PC-9 (cell line): ENCODE data around the gene FIGN. TPM values are rescaled to one million over a fixed set of nuclear protein-coding genes. Genes with fewer than 3 reads are reported as not detected.

ENCODE experiments used
- BruUV-seq: library from RNA; stranded (reverse); fragments of 400-500 nt; replicated peaks from 2 replicates; lab custom pipeline; 2021; lab: Mats Ljungman, UMichigan
- CTCF ChIA-PET: fragments of 300-600 bp; sonication (Branson Sonifier 250); formaldehyde crosslinking; loops from one replicate; lab custom pipeline; 2022; ENCODE audit warnings: antibody characterized with exemption; lab: Charles Lee
- POLR2A ChIA-PET: fragments of 300-600 bp; sonication (Branson Sonifier 250); formaldehyde crosslinking; loops from one replicate; lab custom pipeline; 2022; ENCODE audit warnings: antibody characterized with exemption; ENCODE audit not compliant: unreplicated experiment; lab: Charles Lee
- DNase-seq, 2 experiments: peaks; one replicate each; pipeline versions ENCODE4 v3.0.0 to v3.0.0-alpha.2; 2015 to 2022; ENCODE audit warnings: mixed read lengths in 1 of 2
- H2AFZ ChIP-seq: fragments of 200-600 bp; sonication (generic); 2 replicates; pipeline ENCODE4 v1.8.1; 2017; ENCODE audit warnings: antibody characterized with exemption
- H3F3A ChIP-seq: fragments of 200-600 bp; sonication (generic); 2 replicates; pipeline ENCODE4 v1.8.1; 2017; ENCODE audit warnings: antibody characterized with exemption, mild to moderate bottlenecking, low read depth; ENCODE audit not compliant: insufficient read depth
- H3K27ac ChIP-seq: fragments of 200-600 bp; sonication (generic); 2 replicates; pipeline ENCODE4 v1.6.1; 2016; ENCODE audit warnings: mixed run types
- H3K27me3 ChIP-seq: fragments of 200-600 bp; sonication (generic); 2 replicates; pipeline ENCODE4 v1.6.1; 2016; ENCODE audit warnings: low read depth, mixed run types; ENCODE audit not compliant: insufficient read depth
- H3K36me3 ChIP-seq: fragments of 200-600 bp; sonication (generic); 2 replicates; pipeline ENCODE4 v1.6.1; 2016; ENCODE audit warnings: low read depth, mixed run types
- H3K4me1 ChIP-seq: fragments of 200-600 bp; sonication (generic); replicated peaks from 2 replicates; pipeline ENCODE4 v1.6.1; 2016; ENCODE audit warnings: mixed run types; ENCODE audit not compliant: insufficient read depth
- H3K4me2 ChIP-seq: fragments of 200-600 bp; sonication (generic); 2 replicates; pipeline ENCODE4 v1.6.1; 2017; ENCODE audit warnings: mixed run types
- H3K4me3 ChIP-seq: fragments of 200-600 bp; sonication (generic); 2 replicates; pipeline ENCODE4 v1.6.1; 2016; ENCODE audit warnings: mixed run types
- H3K79me2 ChIP-seq: fragments of 200-600 bp; sonication (generic); 2 replicates; pipeline ENCODE4 v1.6.1; 2017; ENCODE audit warnings: low read depth, mixed run types
- H3K9me2 ChIP-seq: fragments of 200-600 bp; sonication (generic); 2 replicates; pipeline ENCODE4 v1.8.1; 2017; ENCODE audit warnings: mild to moderate bottlenecking; ENCODE audit not compliant: insufficient read depth
- H3K9me3 ChIP-seq: fragments of 200-600 bp; sonication (generic); 2 replicates; pipeline ENCODE4 v1.8.1; 2016; ENCODE audit warnings: low read depth; ENCODE audit not compliant: insufficient read depth
- H4K20me1 ChIP-seq: fragments of 200-600 bp; sonication (generic); 2 replicates; pipeline ENCODE4 v1.8.1; 2017; ENCODE audit not compliant: insufficient read depth
- EZH2 ChIP-seq: fragments of 200-600 bp; sonication (generic); IDR thresholded peaks from 2 replicates; pipeline ENCODE4 v1.8.0; 2017; ENCODE audit warnings: antibody characterized with exemption, low read depth
- intact Hi-C: fragments of 100-400 bp; cut with micrococcal nuclease; formaldehyde crosslinking; loops from one replicate; pipeline ENCODE4 v1.10.0; 2022; ENCODE audit not compliant: unreplicated experiment
- total RNA-seq: library from RNA; stranded (reverse); gene quantifications from 2 replicates; pipeline ENCODE4 v1.2.3, GENCODE V29; 2021
- TF ChIP-seq, protein P1 (sequence below): fragments of 200-600 bp; sonication (generic); conservative IDR thresholded peaks from 2 replicates; pipeline ENCODE4 v1.6.1; 2017; ENCODE audit warnings: mixed run types, antibody characterized with exemption, mild to moderate bottlenecking, moderate library complexity

Gene FIGN
- total RNA-seq, 1 experiment from 2014 or later = 7.4 TPM

DNA sequence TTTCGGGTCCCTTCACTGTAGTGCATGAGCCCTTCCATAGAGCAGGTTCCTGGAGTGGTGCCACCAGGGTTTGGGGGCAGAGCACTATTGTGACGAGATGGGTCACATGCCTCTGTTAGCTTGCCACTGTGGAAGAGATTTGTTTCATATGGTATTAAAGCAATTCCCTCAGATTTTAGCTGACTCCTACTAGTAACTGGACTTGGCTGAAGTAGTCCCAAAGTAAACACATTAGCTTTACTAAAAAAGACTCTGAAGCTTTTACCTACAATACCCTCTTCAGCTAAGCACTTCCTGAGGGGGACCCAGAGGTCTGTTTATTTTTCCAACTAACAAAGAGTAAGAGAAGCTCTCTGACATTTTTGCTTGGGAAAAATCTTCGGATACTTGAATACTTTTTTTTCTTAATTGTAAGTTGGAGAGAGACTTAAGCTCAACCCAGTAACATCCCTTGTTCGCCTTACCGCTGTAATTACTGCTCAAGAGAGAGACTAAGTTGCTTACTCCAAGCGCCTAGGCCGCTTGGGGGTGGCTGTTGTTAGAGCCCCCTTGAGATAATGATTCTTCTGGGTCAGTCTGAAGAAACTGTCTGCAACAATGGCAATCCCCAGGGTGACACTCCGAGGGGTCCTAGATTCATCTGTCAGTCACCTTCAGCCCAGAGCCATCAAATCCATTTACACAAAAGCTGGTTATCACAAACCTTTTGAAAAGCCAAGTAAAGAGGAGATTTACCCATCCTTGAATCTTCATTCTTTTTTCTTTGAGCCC lies 177.4 kb downstream of the FIGN start:
- Histone ChIP-seq H4K20me1 (no peaks in the 10 kb centered on the region), H3K36me3 (no peaks in the 10 kb centered on the region), H3K4me3 (no peak overlapping the region), H3K9me2 (no peaks in the 10 kb centered on the region), H3K27me3 (no peaks in the 10 kb centered on the region), H3K4me1 (no peaks in the 10 kb centered on the region), H3K9me3 (no peaks in the 10 kb centered on the region), H3K27ac (no peak overlapping the region), H3K4me2 (no peak overlapping the region), H3F3A (no peaks in the 10 kb centered on the region), H3K79me2 (no peaks in the 10 kb centered on the region), H2AFZ (no peak overlapping the region)
- TF ChIP-seq, protein P1, sequence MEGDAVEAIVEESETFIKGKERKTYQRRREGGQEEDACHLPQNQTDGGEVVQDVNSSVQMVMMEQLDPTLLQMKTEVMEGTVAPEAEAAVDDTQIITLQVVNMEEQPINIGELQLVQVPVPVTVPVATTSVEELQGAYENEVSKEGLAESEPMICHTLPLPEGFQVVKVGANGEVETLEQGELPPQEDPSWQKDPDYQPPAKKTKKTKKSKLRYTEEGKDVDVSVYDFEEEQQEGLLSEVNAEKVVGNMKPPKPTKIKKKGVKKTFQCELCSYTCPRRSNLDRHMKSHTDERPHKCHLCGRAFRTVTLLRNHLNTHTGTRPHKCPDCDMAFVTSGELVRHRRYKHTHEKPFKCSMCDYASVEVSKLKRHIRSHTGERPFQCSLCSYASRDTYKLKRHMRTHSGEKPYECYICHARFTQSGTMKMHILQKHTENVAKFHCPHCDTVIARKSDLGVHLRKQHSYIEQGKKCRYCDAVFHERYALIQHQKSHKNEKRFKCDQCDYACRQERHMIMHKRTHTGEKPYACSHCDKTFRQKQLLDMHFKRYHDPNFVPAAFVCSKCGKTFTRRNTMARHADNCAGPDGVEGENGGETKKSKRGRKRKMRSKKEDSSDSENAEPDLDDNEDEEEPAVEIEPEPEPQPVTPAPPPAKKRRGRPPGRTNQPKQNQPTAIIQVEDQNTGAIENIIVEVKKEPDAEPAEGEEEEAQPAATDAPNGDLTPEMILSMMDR = no peak
- TF ChIP-seq EZH2 = no peak
- POLR2A ChIA-PET = no interaction called here
- BruUV-seq = no TSS peak
- CTCF ChIA-PET = interaction anchor here (0.7 kb wide), 1 partner anchor 596 kb away, joined by 3 read pairs; no protein-coding TSS in a partner anchor
- no peak for DNase-seq
- intact Hi-C loops = no loop called here

DNA sequence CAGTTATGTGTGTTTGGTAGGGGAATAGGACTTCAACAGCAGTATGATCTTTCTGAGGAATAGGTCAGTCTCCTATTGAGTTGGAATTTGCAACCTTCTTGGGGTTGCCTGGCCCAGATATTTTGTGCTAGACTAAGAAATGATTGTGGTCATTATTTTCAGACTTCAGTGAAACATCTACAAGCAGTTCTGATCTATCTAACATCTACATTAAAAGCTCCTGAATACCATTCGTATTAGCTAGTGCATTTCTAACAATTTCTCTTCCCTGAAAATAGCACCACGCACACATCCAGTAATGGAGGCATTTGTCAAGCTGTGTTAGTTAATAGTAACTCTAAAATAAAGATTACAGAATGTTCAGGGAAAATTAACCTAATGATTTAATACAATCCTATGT lies 179.3 kb downstream of the FIGN start:
- Histone ChIP-seq H3K4me1 (no peaks in the 10 kb centered on the region), H3K79me2 (no peaks in the 10 kb centered on the region), H4K20me1 (no peaks in the 10 kb centered on the region), H3K36me3 (no peaks in the 10 kb centered on the region), H3K4me2 (no peak overlapping the region), H3K27ac (no peak overlapping the region), H3K4me3 (no peak overlapping the region), H3F3A (no peaks in the 10 kb centered on the region), H3K27me3 (no peaks in the 10 kb centered on the region), H3K9me2 (no peaks in the 10 kb centered on the region), H2AFZ (no peak overlapping the region), H3K9me3 (no peaks in the 10 kb centered on the region)
- no peak for TF ChIP-seq EZH2
- TF ChIP-seq, protein P1 = no peak
- ChIA-PET POLR2A (no interaction called here), CTCF (no interaction called here)
- intact Hi-C loops = no loop called here
- no peak for DNase-seq
- BruUV-seq = no TSS peak

DNA sequence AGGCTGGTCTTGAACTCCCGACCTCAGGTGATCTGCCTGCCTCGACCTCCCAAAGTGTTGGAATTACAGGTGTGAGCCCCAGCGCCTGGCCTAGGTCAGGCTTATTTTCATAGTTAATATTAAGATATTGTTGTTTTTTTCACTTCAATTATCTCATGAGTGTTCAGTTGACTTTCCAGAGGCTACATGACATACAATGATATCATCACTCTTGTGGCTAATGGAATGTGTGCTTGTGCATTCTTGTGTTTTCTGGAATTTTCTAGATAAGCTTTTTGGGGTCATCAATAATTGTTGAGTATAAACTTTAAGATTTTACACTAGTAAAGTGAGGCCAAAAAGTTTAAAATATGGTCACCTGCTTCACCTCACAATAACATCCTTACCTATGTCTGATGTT lies 180.9 kb downstream of the FIGN start:
- intact Hi-C loops = no loop called here
- CTCF ChIA-PET = no interaction called here

More for the DNA sequence above, 180.9 kb downstream of the FIGN start:
- Histone ChIP-seq H3K4me1 (no peaks in the 10 kb centered on the region), H3F3A (no peaks in the 10 kb centered on the region), H3K4me3 (no peak overlapping the region), H3K27ac (no peak overlapping the region), H2AFZ (no peak overlapping the region), H3K79me2 (no peaks in the 10 kb centered on the region), H4K20me1 (no peaks in the 10 kb centered on the region), H3K9me3 (no peaks in the 10 kb centered on the region), H3K36me3 (no peaks in the 10 kb centered on the region), H3K27me3 (no peaks in the 10 kb centered on the region), H3K9me2 (no peaks in the 10 kb centered on the region), H3K4me2 (no peak overlapping the region)
- BruUV-seq = no TSS peak
- no peak for DNase-seq
- TF ChIP-seq EZH2 = no peak
- TF ChIP-seq, protein P1 = no peak
- POLR2A ChIA-PET = no interaction called here
